A549 treated with DMSO at 1 μM for 4 hours (cell line): ENCODE measurements around the gene SLC35G2. TPM values are rescaled to one million over a fixed set of nuclear protein-coding genes. Genes with fewer than 3 reads are reported as not detected.

Source experiments
- total RNA-seq: library from RNA; stranded (reverse); fragments of 200-300 nt; extraction: Qiagen RNA extraction; gene quantifications from 5 replicates; pipeline ENCODE4 v1.2.3, GENCODE V29; 2022; ENCODE audit warnings: low read depth

SLC35G2 gene
- total RNA-seq = 21.9 to 34.5 TPM (median 29.8 TPM) in 5 replicates

DNA sequence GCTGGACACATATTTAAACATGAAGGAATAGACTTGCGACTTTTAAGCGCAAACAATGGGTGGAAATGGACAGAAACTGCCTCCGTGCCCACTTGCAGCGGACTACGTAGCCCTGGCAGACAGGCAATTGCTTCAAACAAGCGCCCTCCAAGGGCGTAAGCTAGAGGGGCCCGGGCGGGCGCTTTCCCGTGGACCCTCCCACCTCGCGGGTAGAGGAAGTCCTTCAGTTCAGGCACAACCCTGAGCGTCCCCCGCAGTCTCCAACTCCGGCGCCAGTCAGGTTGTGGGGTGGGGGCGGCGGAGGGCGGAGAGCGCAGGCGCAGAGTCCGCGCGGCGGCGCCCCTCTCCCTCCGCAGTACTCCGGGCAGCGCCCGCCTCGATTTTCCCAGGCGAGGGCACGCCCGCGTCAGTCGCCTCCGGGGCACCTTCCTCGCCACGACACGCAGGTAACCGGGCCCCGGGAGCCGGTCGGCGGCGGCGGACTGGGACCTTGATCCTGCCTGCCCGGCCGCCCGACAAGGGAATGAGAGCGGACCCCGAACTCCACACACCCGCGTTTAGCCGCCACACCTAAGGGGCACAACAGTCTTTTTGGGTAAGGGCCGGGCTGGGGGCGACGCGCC is at the start of gene SLC35G2:
SLC35G2 (plus strand) TSS at position 358 of the 623 bp plus-strand sequence. CDS start 35,335 bp downstream, outside the sequence.

DNA sequence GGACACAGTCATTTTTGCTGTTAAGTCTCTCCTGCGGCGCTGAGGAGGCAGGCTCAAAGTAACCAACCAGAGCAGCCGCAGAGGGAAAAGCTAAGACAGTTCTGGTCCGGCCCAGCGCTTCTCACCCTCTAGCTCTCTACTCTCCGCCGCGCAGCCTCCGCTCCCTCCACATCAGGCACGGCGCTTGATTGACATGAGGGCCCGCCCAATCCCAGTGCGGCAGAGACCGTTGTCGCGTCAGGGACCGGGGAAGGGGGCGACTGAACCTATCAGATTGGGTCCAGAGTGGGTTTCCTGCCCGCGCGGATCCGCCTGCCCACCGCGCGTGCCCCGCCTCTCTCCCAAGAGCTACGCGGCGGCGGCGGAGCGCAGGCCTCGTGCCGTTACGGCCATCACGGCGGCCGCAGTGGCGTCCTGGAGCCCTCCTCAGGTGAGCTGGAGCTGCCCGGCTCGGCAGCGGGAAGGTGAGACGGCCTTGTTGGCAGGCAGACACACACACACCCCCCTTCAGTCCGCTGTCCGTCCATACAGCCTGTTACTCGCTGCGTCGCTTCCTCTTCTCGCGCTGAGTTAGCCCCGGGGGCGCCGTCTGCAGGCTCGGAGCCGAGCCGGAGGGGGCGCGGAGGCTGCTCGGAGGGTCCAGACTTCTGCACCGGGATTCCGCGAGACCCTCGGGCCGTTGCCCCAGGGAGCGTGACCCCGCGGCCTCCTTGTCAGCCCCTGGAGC is 43.1 kb downstream of the SLC35G2 start, which contains the start of gene NCK1:
NCK1 (plus strand) TSS at position 319 of the 727 bp plus-strand sequence. CDS start 65,794 bp downstream, outside the sequence.

Other genes starting within 250 kb of the SLC35G2 start
- gene STAG1, start 66.7 kb upstream of the SLC35G2 start, total RNA-seq = 8.7 to 12.0 TPM (median 10.5 TPM) in 5 replicates
- gene NCK1, start 43.1 kb downstream of the SLC35G2 start, total RNA-seq = 24.4 to 30.8 TPM (median 27.7 TPM) in 5 replicates
- gene IL20RB, start 138.9 kb downstream of the SLC35G2 start, total RNA-seq = 0.77 to 1.2 TPM (median 0.84 TPM) in 5 replicates